ENCODE results near the gene SNAP47.
A peak's percentile ranks its signal among the peaks of the same experiment; 100 is the strongest.
"Not testable (repeated sequence)": the region's sequence is repeated elsewhere in the genome, so short reads cannot be mapped to it uniquely, and the experiment has no call there.

The SNAP47 gene

GRCh38 chr1:227734856-227735538, at the start of gene SNAP47, which contains the start of gene JMJD4:
Gene SNAP47 (plus strand): TSS chr1:227735435. CDS start chr1:227747737, 12,302 bp downstream.
Gene JMJD4 (minus strand): TSS chr1:227735302. CDS start chr1:227735273, 29 bp downstream.
- DNase-seq = peak; percentile 91

- DNase-seq = no peak
These were observed 49.4 kb upstream of the SNAP47 start for GRCh38 chr1:227685807-227686206.

- no peak for DNase-seq
These were observed 37.8 kb upstream of the SNAP47 start for GRCh38 chr1:227697321-227697864.

GRCh38 chr1:227701631-227702030, 33.6 kb upstream of the SNAP47 start:
- DNase-seq = not testable (repeated sequence)

GRCh38 chr1:227707846-227708245, 27.4 kb upstream of the SNAP47 start:
- DNase-seq = no peak

GRCh38 chr1:227709451-227709850, 25.8 kb upstream of the SNAP47 start:
- no peak for DNase-seq

- not testable (repeated sequence) for DNase-seq
These were observed 24.8 kb upstream of the SNAP47 start for GRCh38 chr1:227710474-227710873.

GRCh38 chr1:227712648-227713047, 22.6 kb upstream of the SNAP47 start:
- no peak for DNase-seq

GRCh38 chr1:227718932-227719331, 16.3 kb upstream of the SNAP47 start:
- DNase-seq = no peak

- DNase-seq = no peak
These were observed 11.8 kb upstream of the SNAP47 start for GRCh38 chr1:227723474-227723873.

- DNase-seq = no peak
These were observed 10.2 kb upstream of the SNAP47 start for GRCh38 chr1:227725046-227725445.

GRCh38 chr1:227726318-227726717, 8.9 kb upstream of the SNAP47 start:
- DNase-seq = no peak

- DNase-seq = no peak
These were observed 8.2 kb upstream of the SNAP47 start for GRCh38 chr1:227726924-227727599.

GRCh38 chr1:227728059-227728891, 7.0 kb upstream of the SNAP47 start:
- peak; percentile 60 for DNase-seq

- no peak for DNase-seq
These were observed 6.4 kb upstream of the SNAP47 start for GRCh38 chr1:227728892-227729143.

- no peak for DNase-seq
These were observed 5.9 kb upstream of the SNAP47 start for GRCh38 chr1:227729144-227729880.

GRCh38 chr1:227729881-227730629, 5.2 kb upstream of the SNAP47 start:
- DNase-seq = peak; percentile 39

GRCh38 chr1:227730630-227731151, 4.5 kb upstream of the SNAP47 start:
- DNase-seq = no peak

GRCh38 chr1:227731241-227731677, 4.0 kb upstream of the SNAP47 start:
- DNase-seq = no peak

- no peak for DNase-seq
These were observed 3.3 kb upstream of the SNAP47 start for GRCh38 chr1:227731696-227732585.

All from CD4-positive, alpha-beta T cell treated with Interleukin-4 for 4 hours (primary cell).